Chondrocyte (in vitro differentiated cells): ENCODE measurements around the gene TRMT1. TPM values are rescaled to one million over a fixed set of nuclear protein-coding genes. Genes with fewer than 3 reads are reported as not detected.

Source experiments
- DNase-seq: peaks from one replicate; pipeline ENCODE4 v3.0.0; 2021; ENCODE audit warnings: mixed read lengths, low spot score
- H3K27ac Mint-ChIP-seq: one replicate; pipeline ENCODE4 v1.8.0; 2021; ENCODE audit warnings: mild to moderate bottlenecking, moderate library complexity, mixed read lengths; ENCODE audit not compliant: unreplicated experiment
- H3K27me3 Mint-ChIP-seq: 2 replicates; pipeline ENCODE4 v1.8.0; 2021; ENCODE audit warnings: low read depth, mixed read lengths
- H3K36me3 Mint-ChIP-seq: 2 replicates; pipeline ENCODE4 v1.8.0; 2021; ENCODE audit warnings: low read depth, mixed read lengths
- H3K4me1 Mint-ChIP-seq: 2 replicates; pipeline ENCODE4 v1.8.0; 2021; ENCODE audit warnings: low read depth, mild to moderate bottlenecking, mixed read lengths
- H3K4me3 Mint-ChIP-seq: one replicate; pipeline ENCODE4 v1.8.0; 2021; ENCODE audit warnings: mild to moderate bottlenecking, moderate library complexity, mixed read lengths; ENCODE audit not compliant: unreplicated experiment
- H3K9me3 Mint-ChIP-seq: 2 replicates; pipeline ENCODE4 v1.8.0; 2021; ENCODE audit warnings: low read depth, mixed read lengths
- total RNA-seq: library from RNA; stranded (reverse); gene quantifications from 3 replicates; pipeline ENCODE4 v1.2.1, GENCODE V29; 2021
- TF ChIP-seq, protein P1 (sequence below): fragments of 200-600 bp; sonication (generic); IDR thresholded peaks from 2 replicates; pipeline ENCODE4 v1.5.0; 2021; ENCODE audit warnings: antibody characterized with exemption, mild to moderate bottlenecking, moderate library complexity

TRMT1 gene
- total RNA-seq, 1 donor from 2014 or later: 25.4 TPM

DNA sequence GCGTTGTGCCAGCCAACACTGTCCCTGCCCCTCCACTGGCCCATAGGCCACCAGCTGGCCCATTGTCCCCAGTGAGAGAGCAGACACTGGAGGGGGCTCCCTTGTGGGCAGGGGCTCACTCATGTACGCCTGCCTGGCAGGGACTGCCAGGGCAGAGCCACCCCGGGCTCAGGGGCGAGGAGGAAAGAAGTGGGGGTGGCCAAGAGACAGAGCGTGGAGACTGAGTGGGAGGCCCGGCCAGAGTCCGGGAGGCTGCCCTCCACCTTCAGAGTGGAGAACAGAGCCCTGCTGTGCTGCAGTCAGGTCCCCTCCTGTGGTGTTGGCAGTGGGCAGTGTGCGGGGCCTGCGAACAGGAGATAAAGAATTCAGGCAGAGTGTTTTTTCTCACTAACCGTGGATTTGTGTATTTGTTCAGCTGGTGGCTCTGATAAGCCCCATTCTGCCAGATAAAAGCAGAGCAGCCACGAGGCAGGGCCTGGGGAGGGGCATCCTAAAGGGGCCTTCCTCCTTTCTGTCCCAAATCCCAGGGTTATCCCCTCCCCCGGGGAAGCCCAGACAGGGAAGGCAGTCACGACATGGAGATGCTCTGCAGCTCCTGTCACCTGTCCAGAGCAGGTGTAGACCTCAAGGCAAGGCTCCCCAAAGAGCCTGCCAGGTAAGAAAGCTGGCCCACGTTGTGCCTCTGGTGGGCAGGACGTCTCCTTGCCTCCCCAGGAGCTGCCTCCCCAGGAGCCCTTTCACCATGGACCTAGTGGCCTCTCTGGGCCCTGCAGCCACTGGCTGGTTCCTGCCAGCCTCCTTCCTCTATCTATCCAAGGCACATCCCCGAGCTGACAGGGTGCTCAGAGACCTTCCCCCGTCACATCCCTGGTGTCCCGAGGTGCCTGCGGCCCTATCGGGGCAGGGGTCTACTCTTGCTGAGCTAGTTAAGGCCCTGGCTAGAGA is 46.9 kb downstream of the TRMT1 start:
- Mint-ChIP-seq H3K27ac (no peak overlapping the region), H3K27me3 (peaks cover 1% of the 10 kb centered on the region), H3K9me3 (no peaks in the 10 kb centered on the region), H3K36me3 (peaks cover 12% of the 10 kb centered on the region), H3K4me3 (no peak overlapping the region), H3K4me1 (peaks cover 10% of the 10 kb centered on the region)
- TF ChIP-seq, protein P1, sequence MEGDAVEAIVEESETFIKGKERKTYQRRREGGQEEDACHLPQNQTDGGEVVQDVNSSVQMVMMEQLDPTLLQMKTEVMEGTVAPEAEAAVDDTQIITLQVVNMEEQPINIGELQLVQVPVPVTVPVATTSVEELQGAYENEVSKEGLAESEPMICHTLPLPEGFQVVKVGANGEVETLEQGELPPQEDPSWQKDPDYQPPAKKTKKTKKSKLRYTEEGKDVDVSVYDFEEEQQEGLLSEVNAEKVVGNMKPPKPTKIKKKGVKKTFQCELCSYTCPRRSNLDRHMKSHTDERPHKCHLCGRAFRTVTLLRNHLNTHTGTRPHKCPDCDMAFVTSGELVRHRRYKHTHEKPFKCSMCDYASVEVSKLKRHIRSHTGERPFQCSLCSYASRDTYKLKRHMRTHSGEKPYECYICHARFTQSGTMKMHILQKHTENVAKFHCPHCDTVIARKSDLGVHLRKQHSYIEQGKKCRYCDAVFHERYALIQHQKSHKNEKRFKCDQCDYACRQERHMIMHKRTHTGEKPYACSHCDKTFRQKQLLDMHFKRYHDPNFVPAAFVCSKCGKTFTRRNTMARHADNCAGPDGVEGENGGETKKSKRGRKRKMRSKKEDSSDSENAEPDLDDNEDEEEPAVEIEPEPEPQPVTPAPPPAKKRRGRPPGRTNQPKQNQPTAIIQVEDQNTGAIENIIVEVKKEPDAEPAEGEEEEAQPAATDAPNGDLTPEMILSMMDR: peak; percentile 8
- no peak for DNase-seq

DNA sequence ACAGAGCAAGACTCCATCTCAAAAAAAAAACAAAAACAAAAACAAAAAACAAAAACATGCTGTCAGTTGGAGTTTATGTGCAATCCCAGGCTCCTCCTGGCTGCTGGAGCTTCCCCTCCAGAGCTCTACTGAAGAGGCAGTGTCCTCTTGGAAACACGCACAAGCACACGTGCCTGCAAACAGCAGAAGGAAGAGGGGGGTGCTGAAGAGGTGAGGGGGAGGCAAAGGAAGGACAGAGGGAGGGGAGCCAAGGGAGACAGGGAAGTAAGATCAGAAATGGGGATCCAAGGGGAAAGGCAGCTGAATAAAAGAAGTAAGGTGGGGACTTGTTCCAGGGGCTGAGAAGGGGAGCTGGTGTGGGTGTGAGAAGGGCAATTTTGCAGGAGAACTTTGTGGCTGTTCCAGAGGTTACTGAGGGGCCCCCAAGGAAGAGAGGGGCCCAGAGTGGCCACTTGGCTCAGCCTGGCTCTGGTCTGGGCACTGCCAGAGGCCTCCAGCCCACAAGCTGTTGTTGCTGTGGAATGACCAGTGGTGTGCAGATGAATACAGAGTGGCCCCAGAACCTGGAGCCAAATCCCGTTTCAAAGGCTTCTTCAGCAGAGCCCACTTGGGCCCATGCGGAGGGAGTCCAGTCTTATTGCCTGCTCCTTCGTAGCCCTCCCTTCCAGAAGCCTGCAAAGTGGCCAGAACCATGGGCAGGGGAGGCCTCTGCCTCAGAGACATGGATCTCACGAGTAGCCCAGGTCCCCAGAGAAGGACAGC is 48.3 kb downstream of the TRMT1 start:
- Mint-ChIP-seq H3K4me1 (peaks cover 19% of the 10 kb centered on the region), H3K27ac (no peak overlapping the region), H3K27me3 (peaks cover 1% of the 10 kb centered on the region), H3K4me3 (no peak overlapping the region), H3K9me3 (no peaks in the 10 kb centered on the region), H3K36me3 (peaks cover 4% of the 10 kb centered on the region)
- TF ChIP-seq, protein P1: no peak
- no peak for DNase-seq

DNA sequence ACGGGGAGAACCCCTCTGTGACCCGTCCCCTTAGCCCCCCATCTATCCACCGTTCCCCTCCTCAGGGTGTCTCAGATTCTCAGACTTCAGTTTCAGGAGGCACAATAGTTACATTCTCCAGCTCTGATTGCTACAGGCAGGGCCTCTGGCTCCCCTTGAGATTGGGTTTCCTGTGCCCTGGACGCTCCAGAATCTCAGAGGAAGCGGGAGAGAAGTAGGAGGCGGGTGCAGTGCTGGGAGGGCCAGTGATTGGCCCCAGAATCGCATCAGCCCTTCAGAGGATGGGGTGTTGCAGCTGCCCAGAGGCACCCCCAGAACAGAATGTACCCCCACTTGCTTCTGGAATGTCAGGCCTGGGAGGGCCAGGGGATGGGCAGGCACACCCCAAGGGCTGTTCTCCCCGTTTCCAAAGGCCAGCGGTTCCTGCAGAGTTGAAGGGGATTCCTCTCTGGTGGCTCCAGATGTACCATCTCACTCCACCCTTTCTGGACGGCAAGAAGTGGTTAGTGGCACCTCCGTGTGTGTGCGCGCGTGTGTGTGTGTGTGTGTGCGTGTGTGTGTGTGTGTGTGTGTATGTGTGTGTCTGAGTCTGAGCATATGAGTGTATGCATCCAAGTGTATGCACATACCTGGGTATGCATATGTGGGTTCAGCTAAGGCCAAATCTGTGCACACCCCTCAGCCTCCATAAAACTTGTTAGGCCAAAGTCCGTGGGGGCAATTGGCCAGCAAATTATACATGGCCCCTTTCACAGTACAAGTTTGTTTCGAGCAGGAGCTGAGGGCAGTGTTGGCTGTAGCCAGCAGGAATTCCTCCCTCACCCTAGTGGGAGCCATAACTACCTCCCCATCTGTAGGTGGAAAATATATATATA is 49.4 kb downstream of the TRMT1 start:
- DNase-seq: no peak
- no peak overlapping the region for H3K4me3 Mint-ChIP-seq
- no peaks in the 10 kb centered on the region for H3K9me3 Mint-ChIP-seq
- H3K27ac Mint-ChIP-seq: no peak overlapping the region
- H3K36me3 Mint-ChIP-seq: peaks cover 1% of the 10 kb centered on the region
- peaks cover 26% of the 10 kb centered on the region for H3K4me1 Mint-ChIP-seq
- H3K27me3 Mint-ChIP-seq: peaks cover 1% of the 10 kb centered on the region
- TF ChIP-seq, protein P1: no peak

DNA sequence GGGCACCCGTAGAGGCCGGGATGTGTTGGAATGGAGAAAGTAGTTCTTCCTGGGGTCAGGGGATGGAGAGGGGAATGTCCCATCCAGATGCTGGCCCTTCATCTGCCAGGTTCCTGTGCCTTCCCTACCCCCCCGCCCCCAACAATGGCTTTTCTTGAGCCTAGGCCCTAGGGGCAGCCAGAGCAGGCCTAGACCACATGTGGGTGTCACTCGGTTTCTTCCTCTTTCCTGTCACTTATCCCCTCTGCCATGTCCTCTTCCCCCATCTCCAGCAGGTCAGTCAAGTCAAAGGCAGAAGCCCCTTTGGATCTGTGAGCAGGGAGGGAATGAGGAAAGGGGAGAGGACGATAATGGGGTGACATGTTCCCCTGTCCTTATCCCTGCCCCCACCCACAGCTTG is 50.3 kb downstream of the TRMT1 start:
- DNase-seq: no peak
- TF ChIP-seq, protein P1: no peak
- Mint-ChIP-seq H3K27ac (no peak overlapping the region), H3K9me3 (no peaks in the 10 kb centered on the region), H3K36me3 (peaks cover 1% of the 10 kb centered on the region), H3K4me3 (no peak overlapping the region), H3K27me3 (peaks cover 1% of the 10 kb centered on the region), H3K4me1 (peaks cover 35% of the 10 kb centered on the region)
